HG03439 (cell line): ENCODE measurements around the gene PLXNA4.

Experiments
- ATAC-seq: cut with Tn5 transposase; IDR thresholded peaks from one replicate; pipeline ENCODE4 v1.9.1; 2021; ENCODE audit warnings: mild to moderate bottlenecking, moderate library complexity; ENCODE audit not compliant: unreplicated experiment

PLXNA4 gene

DNA sequence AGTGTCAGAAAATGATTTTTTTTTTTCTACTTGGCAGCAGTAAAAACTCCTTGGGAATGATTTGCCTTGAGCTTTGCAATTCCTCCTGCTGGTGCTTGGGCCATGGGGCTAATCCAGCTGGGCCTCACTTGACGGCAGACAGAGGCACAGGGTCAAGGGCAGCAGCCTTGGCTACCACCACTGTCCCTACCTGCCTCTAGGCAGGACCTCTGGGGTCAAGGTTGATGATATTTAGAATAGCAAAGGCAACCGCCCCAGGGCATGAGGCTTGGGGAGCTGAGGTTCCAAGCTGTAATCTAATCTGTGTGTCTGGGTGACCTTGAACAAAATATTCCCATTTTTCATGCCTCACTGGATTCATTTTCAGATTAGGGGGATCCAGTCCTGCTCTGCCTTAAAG, 327.4 kb downstream of the PLXNA4 start:
- no peak for ATAC-seq

DNA sequence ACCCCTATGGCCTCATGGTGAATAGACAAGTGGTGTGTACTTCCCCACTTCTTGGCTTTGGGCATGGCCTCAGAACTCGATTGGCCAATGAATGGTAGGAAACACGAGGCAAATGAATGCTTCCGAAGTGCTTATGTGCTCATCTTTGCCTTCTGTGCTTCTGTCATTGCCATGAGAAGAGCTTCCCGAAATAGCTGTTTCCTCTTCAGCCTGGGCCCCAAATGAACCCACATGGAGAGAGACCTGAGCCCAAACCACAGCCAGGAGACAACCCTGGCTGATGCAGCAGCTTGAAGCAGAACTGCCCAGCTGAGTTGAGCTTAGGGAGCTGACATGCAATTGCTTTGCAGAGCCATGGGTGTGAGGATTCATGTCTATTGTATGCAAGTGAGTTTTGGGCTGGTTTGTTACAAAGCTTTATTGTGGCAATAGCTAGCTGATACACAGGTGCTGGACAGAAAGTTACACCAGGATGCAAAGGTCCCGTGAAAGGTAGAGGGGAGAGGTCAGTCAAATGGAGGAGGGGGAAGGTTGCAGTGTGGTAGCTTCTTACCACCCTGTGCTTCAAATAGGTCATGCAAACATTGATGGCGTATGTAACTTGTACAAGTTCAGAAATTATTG, 328.2 kb downstream of the PLXNA4 start:
- no peak for ATAC-seq

DNA sequence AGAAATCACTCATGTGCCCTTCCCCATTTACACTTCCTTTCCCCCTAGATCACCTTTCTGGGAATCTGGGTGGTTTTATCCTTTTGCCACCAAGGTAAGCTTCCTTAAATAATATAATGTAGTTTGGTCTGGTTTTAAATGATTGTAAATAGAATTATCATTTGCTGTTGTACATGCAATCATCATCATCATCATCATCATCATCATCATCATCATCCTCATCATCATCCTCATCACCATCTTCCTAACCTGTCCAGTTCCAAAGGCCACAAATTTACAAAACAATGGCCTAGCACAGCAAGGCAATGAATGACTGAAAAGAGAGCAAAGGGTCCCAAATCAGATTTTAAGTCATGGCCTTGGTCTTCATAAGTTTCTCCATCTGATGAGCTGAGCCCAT, 329.7 kb downstream of the PLXNA4 start:
- ATAC-seq = no peak

DNA sequence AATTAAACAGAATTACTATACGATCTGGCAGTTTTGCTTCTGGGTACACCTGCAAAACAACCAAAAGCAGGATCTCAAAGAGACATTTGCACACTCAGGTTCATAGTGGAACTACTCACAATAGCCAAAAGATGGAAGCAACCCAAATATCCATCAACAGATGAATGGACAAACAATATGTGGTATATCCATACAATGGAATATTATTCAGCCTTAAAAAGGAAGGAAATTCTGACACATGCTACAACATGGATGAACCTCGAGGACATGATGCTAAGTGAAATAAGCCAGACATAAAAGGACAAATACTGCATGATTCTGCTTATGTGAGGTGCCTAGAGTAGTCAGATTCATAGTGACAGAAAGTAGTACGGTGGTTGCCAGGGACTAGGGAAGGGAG, 330.7 kb downstream of the PLXNA4 start:
- ATAC-seq = no peak

DNA sequence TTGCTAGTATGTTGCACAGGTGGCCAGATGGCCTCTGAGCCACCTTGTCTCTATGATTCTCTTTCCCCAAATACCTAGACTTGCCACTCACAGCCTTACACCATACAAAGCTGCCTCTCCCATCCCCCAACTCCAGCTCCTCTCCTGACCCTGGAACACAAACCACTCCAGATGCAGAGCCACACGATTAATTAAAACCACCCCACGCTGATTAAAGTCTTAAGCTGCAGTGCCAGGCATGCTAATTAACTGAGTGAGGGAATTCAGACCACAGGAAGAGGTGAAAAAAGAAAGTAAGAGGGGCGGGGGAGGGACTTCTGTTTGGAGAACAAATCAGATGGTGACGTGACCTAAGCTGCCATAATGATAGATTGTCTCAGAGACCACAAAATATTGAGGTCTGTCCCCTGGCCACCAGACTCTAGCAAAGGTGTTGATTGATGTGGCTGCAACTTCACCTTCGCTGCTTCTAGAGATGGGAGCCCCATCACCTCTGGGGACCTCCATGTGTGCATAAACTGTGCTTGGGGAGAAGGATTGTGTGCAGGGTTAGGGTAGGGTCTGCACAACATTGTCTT, 331.3 kb downstream of the PLXNA4 start:
- ATAC-seq = no peak

DNA sequence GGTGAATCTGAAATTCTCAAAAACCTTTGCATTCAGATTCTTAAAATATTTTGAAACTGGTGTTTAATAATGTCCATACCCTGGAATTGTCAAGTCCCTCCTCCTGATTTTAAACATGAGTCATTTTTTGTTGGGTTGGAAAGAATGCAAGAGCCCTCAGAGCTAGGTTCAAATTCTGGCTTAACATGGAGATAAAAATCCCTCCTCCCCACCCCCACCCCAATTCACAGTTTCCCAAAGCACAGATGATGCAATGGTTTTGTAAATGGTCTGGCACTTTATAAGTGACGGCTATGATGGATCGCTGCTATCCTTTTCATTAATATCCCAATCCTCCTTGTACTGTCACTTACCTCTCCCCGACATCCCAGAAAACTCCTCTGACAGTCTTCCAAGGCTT, 332.8 kb downstream of the PLXNA4 start:
- no peak for ATAC-seq

DNA sequence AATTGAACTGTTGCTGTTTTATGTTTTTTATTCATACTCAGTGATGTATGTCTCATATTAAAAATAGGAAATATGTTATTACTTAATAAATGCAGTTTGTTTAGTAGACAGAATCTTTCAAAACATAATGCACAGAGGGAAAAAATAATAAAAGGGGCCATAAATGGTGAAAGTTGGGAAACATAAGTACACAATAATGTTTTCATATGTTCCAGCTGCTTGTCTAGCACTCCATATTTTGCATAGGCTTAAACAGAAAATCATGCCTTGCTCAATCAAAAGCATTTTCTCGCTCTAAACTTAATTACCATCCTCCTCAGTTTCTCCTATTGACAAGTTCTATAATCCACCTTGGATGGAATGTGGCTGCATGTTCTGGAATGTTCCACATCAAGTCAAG, 333.2 kb downstream of the PLXNA4 start:
- no peak for ATAC-seq

DNA sequence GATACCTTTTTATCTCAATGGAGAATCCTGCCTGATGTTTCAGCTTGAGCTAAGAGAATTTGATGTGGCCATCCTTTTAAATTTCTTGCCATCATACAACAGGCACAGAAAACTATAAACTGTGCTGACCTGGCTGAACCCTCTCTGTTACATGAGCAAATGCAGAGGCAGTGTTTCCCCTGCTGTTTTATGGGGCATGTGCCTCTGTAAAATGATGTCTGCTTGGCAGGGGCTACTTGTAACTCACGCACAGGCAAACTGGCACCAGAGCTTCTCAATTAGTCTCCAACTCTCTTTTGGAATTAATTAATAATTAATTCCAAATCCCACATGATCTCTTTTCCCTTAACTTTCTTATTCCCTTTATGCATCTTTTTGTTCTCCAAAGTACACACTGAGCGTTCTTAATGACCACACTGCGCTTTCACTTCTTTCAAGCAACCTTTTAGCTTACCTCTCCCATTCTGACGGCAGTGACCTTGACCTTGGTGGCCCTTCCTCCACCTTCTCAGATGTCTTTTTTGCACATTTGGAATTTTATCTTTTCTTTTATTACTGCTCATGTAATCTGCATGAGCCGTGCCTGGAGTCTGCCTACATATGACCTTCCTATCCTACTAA, 334.0 kb downstream of the PLXNA4 start:
- no peak for ATAC-seq

DNA sequence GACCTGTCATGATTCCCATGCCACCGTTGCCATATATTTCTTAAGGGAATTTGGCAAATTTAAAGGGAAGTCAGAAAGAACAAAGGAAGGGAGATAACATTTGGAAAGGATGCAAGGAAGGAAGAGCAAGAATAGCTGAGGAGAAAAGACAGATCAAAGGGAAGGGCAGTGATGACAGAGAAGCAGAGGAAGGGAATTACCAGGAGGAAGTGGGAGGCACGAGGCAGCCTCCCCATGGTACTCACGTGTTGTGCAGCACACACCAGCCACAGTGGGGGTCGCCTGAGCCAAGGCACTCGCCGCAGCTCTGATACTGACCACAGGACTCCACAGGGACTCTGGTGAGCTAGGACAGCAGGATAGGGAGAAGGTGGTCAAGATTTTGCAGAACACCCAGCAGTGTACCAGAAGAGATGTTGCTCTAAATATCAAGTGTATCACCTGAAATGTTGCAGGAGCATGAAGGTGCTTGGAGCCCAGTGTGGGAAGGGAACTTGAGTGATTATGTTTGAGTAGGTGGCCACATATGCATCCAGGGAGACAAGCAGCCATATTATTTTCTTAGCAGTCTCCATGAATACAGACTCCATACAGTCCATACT, 335.3 kb downstream of the PLXNA4 start:
- no peak for ATAC-seq

DNA sequence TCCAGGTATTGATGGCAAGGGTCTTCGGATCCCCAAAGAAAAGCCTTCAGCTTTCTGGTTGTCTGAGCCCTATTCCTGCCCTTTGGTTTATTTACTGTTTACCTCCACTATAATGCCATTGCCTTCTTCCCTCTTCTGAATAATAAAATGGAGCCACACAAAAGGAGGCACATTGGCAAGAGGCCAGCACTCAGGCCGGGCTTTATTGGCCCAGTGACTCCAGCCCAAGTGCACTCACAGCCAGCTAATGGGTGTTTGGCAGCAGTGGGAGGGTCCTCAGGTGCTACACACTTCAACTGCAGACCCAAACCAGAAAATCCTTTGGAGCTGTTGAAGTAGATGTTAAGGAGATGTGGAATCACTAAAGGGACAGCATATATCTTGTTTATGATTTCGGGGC, 336.0 kb downstream of the PLXNA4 start:
- no peak for ATAC-seq

DNA sequence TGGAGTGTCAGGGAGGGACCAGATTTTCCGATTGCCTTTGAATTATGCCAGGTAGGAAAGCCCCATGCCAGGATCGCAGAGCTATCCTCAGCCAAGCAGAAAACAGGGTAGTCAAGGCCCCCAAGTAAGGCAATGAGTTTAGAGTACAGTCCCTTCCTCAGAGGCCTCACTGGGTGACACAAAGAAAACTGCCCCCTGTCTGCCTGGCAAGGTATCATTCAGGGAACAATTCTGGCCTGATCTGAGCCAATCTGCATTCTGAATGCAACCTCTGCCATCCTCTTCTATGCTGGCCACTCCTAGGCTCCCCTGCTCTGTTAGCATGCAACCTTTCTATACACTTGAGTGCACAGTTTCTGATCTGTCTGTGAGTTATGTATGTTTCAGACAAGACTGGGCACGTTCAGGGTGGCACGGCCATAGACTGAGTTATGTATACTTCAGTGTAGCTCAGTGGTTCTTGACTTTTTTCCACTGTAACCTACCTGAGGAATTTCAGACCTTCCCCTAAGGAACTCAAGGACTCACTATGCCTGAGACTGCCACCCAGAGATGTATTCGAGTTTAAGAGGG, 336.8 kb downstream of the PLXNA4 start:
- no peak for ATAC-seq

DNA sequence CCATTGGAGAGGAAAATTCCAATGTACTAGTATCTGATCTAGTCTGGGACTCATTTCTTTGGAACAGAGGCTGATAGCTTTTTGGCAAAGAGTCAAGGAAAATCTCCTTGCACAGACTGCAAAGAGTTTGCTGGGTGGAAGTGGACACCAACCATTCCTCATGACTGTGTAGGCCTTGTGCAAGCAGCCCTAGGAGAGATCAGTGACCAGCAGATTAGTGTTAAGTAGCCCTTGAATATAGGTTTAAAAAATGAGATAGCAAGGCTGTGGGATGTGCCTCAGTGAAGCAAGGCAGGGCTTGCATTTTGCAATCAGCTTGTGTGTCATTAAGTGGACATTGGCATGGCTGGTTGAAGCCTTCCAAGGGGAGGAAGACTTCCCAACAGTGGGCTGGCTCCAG, 341.6 kb downstream of the PLXNA4 start:
- ATAC-seq = no peak

DNA sequence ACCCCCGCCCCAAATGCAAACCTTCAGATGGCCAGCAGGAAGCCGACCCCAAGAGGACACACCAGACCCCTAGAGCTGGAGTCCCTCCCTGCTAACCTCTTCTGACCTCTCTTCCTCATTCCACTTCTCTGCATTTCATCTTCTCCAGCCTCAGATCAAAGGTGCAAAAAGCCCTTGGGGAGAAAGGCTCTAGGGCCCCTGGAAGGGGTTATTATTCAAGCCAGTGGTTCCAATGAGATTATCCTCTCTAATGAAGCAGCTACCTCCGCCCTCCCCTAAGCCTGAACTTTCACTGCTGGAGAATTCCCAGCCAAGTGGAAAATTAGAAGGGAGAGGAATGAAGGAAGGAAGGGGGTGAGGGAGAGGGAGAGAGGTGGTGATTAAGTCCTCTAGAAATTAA, 343.9 kb downstream of the PLXNA4 start:
- ATAC-seq = no peak

DNA sequence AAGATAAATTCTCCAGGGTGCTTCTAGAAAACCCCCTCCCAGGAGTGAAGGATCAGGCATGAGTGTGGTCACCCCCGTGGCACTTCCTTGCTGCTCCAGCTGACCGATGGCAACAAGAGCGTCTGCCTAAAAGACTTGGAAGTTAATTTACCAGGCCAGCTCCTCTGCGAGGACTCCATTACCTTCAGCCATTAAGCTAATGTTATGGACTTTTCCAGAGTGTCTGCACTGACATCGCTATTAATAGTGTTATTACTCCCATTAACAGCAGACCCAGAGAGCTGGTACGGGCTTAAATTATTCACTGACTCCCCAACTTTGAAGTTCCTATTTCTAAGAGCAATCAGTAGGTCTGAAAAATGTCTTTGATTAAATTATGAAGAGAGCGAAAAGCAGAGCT, 345.8 kb downstream of the PLXNA4 start:
- no peak for ATAC-seq

DNA sequence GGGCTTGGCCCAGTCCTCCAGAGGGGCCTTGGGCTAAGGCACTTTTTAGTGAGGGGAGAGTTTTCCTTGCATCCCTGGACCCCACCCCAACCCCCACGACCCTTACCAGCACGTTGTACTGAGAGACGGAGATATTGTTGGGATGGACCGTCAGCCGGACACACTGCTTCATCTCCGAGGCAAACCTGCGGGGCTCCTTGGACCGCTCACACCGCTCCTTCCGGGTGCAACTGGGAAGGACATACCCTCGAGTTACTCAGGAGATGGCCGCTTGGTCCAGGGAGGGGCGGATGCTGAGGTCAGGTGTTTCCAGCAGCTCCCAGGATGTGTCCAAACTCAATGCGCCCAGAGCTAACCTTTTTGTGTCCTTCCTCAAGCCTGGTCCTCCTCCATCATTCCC, 348.0 kb downstream of the PLXNA4 start:
- no peak for ATAC-seq

DNA sequence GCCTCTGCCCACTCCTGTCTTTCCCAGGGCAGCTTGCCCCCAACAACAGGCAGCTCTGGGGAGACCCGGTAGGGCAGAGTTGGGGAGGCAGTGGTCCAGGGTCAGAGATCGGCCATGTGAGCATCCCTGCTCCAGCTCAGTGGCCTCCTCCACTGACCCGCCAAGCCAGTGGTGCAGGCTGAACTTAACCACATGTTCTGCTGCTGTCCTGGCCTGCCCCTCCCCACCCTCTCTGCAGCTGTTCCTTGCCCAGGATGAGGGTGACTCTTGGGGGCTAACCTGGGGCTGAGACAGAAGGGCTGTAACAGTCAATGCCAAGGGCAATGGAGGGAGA, 349.3 kb downstream of the PLXNA4 start:
- no peak for ATAC-seq

DNA sequence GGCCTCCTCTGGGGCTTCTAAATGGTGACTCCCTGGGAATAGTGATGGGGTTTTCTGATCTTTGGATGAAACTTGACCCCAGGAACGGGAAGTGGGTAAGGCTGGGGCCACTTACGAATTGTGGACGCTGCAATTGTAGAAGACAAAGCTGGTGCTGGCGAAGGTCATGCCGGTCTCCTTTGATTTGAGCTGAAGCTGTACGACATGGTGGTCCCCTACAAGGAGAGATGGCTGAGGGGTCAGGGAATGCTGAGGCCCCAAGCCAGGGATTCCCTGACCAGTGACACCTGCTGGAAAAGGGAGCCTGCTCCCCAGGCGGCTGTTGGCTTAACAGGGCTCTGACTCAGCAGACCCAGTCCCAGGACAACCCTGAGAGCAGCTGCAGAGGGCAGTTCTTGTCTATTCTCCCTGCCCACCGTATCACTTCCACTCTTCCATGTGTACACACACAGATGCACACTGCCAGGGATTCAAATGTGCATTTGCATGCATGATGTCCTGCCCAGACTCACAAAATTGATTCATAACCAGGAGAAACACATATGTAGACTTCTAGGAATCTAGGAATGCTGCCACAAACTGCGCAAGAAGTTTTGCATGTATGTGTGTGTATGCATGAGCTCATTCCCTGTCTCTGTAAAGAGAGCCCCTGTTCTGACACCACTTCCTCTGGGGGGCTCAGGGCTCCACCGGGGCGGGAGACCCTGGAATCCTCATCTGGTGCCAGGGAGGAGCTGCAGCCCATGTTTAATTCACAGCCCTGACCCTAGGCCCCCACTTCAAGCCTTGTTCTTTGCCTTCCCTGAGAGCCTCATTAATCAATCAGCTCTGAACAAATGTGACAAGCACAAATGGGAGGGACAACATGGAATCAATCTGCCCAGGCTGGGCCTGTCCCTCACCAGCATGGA, 350.0 kb downstream of the PLXNA4 start:
- no peak for ATAC-seq

DNA sequence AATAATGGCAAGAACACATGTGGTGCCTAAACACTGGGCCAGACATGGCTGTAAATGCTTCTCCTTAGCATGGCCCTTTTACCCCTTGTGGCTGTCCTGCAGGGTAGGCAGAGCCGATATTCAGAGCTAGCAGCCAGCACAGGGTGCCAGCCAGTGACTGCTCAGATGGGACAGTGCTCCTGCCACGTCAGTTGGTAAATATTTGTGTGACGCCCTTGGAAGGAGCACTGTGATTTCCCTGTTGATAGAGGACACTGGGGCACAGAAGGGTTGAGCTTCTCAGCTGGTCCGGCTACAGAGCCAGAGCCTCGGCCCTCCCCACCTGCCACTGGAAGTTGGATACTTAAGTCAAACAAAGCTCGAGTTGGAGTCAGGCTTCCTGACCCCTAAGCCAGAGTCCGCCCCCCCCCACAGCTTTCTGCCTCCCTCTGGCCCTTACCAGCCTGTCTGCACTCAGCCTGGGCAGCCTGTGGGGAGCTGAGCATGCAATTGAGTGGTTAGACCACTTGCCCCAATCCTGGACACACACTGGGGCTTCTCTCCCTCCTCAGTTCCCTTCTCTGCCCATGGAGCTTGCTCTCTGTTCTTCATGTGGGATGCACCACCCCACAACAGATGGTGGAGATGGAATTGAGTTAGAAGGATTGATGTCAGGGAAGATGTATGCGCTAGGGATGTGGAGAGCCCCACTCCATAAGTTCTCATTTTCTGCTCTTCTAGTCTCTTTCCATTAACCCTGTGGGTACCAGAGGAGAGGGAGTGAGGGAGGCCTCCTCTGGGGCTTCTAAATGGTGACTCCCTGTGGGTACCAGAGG, 350.8 kb downstream of the PLXNA4 start:
- no peak for ATAC-seq

DNA sequence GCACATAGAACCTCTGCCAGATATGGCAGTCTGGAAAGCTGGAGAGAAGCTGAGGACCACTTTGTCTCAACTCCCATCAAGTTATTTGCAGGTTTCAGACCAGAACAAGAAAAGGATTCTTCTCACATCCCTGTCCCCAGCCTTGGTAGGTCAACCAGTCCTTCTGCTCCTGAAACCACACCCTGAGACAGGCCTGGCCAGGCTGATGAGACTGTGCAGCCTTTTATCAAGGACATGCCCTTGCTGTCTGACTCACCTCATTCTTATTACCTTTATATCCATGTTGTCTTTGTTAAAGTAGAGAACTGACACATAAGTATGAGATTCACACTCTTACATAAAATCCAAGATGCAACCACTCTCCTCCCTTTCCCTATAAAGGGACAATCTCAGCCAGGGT, 354.9 kb downstream of the PLXNA4 start:
- no peak for ATAC-seq

DNA sequence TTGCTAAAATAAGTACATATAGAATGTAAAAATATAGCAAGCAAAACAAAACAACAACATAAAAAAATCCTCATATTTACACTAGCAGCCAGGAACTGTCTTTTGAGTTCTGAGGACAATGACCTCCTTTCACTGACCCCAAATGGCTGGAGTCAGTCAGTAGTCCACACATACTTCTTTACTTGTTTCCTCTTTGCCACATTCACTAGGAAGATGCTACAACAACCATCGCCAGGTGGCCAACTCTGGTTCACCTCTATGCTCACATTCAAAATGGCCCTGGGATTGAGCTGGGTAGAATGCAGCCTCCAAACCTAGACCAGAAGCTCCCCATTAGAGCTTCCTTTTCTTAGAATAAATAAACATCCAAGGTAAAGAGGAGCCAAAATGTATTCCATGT, 356.2 kb downstream of the PLXNA4 start:
- no peak for ATAC-seq
